GM12875 (cell line): Measurements from ENCODE around the gene ZNF688.
A peak's percentile ranks its signal among the peaks of the same experiment; 100 is the strongest.

Source experiments
- H3K4me3 ChIP-seq: one replicate; pipeline ENCODE4 v1.5.1; 2011; ENCODE audit warnings: low read depth, low read length, control low read depth
- CTCF ChIP-seq: IDR thresholded peaks from 2 replicates; pipeline ENCODE4 v1.5.1; 2011; ENCODE audit warnings: low read depth, mild to moderate bottlenecking, control low read depth, inconsistent platforms, low read length, moderate library complexity, borderline replicate concordance; ENCODE audit not compliant: insufficient read depth

The ZNF688 gene

GRCh38 chr16:30609002-30609925, 37.8 kb upstream of the ZNF688 start:
- peak overlapping the region; percentile 92 for H3K4me3 ChIP-seq
- no peak for TF ChIP-seq CTCF

- TF ChIP-seq CTCF = no peak
Measured at GRCh38 chr16:30606004-30606403, 34.5 kb upstream of the ZNF688 start.

GRCh38 chr16:30605158-30605557, 33.6 kb upstream of the ZNF688 start:
- no peak overlapping the region for H3K4me3 ChIP-seq
- TF ChIP-seq CTCF = no peak

More at GRCh38 chr16:30606004-30606403, 34.5 kb upstream of the ZNF688 start:
- H3K4me3 ChIP-seq = no peak overlapping the region

GRCh38 chr16:30604316-30604947, 32.9 kb upstream of the ZNF688 start:
- H3K4me3 ChIP-seq = no peak overlapping the region
- no peak for TF ChIP-seq CTCF

- TF ChIP-seq CTCF = no peak
- no peak overlapping the region for H3K4me3 ChIP-seq
Measured at GRCh38 chr16:30603945-30604315, 32.4 kb upstream of the ZNF688 start.

GRCh38 chr16:30602616-30603277, 31.2 kb upstream of the ZNF688 start:
- TF ChIP-seq CTCF = no peak

GRCh38 chr16:30601966-30602365, 30.5 kb upstream of the ZNF688 start:
- no peak for TF ChIP-seq CTCF
- H3K4me3 ChIP-seq = no peak overlapping the region

More at GRCh38 chr16:30602616-30603277, 31.2 kb upstream of the ZNF688 start:
- H3K4me3 ChIP-seq = no peak overlapping the region
